Melanocyte of skin (primary cell): ENCODE results near the gene LYSMD2. TPM values are rescaled to one million over a fixed set of nuclear protein-coding genes. Genes with fewer than 3 reads are reported as not detected.

Experiments
- total RNA-seq, 2 donors: library from RNA; depleted of rRNA; stranded (reverse); fragments of >200 nt; gene quantifications; 2 replicates each; pipeline ENCODE4 v1.2.3, GENCODE V29; 2012

LYSMD2 gene, protein sequence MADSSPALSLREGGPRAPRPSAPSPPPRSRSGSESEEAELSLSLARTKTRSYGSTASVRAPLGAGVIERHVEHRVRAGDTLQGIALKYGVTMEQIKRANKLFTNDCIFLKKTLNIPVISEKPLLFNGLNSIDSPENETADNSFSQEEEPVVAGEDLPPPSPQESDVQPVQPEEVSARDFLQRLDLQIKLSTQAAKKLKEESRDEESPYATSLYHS
- 10 to 100 TPM; 13.1 to 19.3 TPM for total RNA-seq

DNA sequence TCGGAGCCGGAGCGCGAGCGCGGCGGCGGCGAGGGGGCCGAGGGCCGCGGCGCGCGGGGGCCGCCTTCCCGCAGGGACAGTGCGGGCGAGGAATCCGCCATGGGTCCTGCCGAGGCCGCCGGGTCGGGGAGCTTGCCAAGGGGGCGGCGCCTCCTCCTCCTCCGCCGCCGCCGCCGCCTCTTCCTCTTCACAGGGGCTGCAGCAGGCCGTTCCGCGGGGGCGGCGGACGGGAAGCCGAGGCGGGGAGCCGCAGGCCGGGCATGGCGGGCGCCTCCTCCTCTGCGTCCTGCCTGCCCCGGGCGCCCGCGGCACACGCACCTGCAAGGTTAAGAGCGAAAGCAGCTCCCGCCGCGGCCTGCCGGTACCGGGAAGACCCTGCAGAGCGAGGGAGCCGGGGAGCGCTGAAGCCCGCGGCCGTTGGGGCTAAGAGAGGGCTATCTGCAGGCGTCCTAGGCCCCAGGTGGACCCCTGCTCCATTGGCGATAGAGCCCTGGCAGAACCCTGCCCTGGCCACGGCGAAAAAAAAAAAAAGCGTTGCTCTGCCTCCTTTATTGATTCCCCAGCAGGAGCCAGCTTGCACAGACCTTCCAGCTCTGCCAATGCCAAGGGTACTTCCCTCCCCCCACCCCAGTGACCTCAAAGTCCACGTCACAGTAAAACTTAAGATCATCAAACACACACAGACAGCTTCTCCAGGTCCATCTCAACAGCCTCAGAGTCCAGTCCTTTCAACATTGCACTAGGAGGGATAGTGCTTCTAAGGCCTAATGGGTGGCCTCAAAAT is at the start of gene LYSMD2:
Gene LYSMD2, minus strand, starts transcription at position 134 of the 784 bp plus-strand sequence. Its CDS starts 33 bp downstream, at position 101.

DNA sequence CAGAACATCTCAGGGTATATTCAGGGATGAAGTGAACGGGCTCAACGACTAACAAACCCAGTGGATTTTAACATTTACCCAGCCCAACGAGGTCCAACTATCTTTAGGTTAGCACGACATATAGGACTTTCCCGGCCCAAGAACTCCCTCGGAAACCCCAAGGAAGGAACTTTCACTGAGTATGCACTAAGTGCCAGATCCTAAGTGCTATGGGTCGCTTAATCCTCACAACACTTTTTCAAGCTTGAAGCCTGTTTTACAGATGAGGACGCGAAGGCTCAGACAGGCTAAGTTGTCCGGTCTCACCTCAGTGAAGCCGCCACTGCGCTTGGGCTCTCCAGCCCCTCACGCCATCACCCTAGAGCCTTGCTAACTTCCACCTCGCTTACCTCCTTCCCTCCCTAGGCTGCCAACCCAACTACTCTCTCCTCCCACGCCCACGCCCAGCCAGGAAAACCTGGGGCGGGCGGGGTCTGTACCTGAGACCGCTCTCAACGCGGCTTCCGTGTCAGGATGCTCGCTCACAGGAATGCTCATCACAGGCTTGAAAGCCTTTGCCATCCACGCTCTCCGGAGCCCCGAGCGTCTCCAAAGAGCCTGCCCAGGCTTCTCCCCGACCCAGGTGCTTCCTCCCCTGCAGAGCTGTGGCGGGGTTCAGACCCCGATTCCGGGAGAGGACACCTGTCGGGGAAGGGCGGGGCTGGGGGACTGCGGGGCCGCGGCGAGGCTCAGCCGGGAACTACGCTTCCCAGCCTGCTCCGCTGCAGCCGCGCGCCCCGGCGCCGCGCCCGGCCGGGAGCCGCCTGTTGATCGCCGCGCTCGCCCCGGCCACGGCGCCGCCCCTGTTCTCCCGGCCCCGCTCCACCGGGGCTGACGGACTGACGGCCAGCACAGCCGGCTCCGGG is 13.6 kb upstream of the LYSMD2 start, which contains the start of gene TMOD2:
Gene TMOD2, plus strand, starts transcription at position 806 of the 905 bp plus-strand sequence. CDS start 14,845 bp downstream, outside the sequence.

DNA sequence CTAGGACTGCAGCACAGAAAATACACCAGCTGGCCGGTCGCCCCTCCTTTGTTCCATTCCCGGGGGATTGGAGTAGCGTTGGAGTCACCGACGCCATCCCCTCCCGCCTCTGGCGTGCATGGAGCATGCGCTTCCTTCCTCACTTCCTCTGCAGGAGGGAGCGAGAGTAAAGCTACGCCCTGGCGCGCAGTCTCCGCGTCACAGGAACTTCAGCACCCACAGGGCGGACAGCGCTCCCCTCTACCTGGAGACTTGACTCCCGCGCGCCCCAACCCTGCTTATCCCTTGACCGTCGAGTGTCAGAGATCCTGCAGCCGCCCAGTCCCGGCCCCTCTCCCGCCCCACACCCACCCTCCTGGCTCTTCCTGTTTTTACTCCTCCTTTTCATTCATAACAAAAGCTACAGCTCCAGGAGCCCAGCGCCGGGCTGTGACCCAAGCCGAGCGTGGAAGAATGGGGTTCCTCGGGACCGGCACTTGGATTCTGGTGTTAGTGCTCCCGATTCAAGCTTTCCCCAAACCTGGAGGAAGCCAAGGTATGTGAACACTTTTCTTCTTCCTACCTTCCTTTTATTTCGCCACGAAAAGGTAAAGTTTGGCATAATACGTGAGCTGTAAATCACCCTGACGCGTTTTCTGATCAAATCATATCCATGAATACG is 56.0 kb downstream of the LYSMD2 start, which contains the start of gene SCG3:
Gene SCG3, plus strand, starts transcription at position 201 of the 661 bp plus-strand sequence. Its CDS starts 253 bp downstream, at position 454.

Other genes starting within 250 kb of the LYSMD2 start
- 100 to 1,000 TPM in 1 of 2 donors, 10 to 100 TPM in 1; 48.3 to 101 TPM for gene DMXL2, start 114.9 kb downstream of the LYSMD2 start, total RNA-seq
- not detected for gene SCG3, start 56.2 kb downstream of the LYSMD2 start, total RNA-seq
- gene TMOD2, start 13.9 kb upstream of the LYSMD2 start, total RNA-seq, result 10 to 100 TPM in 1 of 2 donors, 1 to 10 TPM in 1; 9.7 to 17.9 TPM
- gene TMOD3, start 92.0 kb upstream of the LYSMD2 start, total RNA-seq, result 10 to 100 TPM; 22.7 to 32.0 TPM
- gene LEO1, start 234.1 kb upstream of the LYSMD2 start, total RNA-seq, result 10 to 100 TPM; 14.1 to 19.6 TPM